Fibroblast of the aortic adventitia (primary cell): ENCODE measurements around the gene GLP1R. TPM values are rescaled to one million over a fixed set of nuclear protein-coding genes. Genes with fewer than 3 reads are reported as not detected.

ENCODE experiments used
- DNase-seq: peaks from one replicate; pipeline ENCODE4 v3.0.0-alpha.2; 2010; ENCODE audit warnings: low read depth
- H3K4me3 ChIP-seq: 2 replicates; pipeline ENCODE4 v1.5.1; 2011; ENCODE audit warnings: low read depth, mild to moderate bottlenecking, control low read depth, low read length, moderate library complexity
- total RNA-seq: library from RNA; depleted of rRNA; stranded (reverse); fragments of >200 nt; gene quantifications from 2 replicates; pipeline ENCODE4 v1.2.3, GENCODE V29; 2012; ENCODE audit warnings: low replicate concordance
- TF ChIP-seq, protein P1 (sequence below): IDR thresholded peaks from 2 replicates; pipeline ENCODE4 v1.5.1; 2011; ENCODE audit warnings: mild to moderate bottlenecking, low read length, control low read depth, inconsistent platforms; ENCODE audit not compliant: insufficient read depth

The GLP1R gene
- total RNA-seq, 1 donor, result not detected

DNA sequence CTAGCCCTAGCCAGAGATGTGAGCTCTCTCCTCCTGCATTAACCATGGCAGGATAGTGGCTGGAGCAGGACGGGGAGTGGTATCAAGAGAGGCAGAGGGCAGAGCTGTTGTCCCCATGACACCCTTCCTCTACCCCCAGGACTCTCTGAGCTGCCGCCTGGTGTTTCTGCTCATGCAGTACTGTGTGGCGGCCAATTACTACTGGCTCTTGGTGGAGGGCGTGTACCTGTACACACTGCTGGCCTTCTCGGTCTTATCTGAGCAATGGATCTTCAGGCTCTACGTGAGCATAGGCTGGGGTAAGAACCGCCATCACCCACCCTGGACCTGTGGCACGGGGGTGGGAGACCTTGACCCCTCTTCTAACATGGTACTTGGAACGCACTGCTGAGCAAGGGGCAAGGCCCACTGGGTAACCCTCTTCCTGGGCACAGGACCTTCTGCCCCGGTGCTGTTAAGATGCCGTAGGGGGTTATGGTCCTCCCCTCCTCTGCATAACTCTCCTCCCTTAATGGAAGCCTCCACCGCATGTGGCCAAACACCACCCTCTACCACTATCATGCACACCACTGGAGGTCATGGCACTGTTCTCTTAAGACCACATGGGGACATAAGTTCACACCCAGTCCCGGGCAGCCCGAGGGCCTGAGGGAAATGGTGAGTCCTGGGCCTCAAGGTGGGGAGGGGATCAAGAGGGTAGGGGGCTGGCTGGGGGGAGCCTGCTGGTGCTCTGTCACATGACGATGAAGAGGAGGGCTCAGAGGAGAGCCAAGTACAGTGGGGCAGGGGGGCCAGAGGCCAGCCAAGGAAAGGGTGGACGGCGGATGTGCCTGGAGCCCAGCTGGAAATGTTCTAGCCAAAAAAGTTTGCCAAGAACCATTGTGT is 25.1 kb downstream of the GLP1R start:
- DNase-seq, result no peak
- H3K4me3 ChIP-seq, result no peak overlapping the region
- TF ChIP-seq, protein P1, sequence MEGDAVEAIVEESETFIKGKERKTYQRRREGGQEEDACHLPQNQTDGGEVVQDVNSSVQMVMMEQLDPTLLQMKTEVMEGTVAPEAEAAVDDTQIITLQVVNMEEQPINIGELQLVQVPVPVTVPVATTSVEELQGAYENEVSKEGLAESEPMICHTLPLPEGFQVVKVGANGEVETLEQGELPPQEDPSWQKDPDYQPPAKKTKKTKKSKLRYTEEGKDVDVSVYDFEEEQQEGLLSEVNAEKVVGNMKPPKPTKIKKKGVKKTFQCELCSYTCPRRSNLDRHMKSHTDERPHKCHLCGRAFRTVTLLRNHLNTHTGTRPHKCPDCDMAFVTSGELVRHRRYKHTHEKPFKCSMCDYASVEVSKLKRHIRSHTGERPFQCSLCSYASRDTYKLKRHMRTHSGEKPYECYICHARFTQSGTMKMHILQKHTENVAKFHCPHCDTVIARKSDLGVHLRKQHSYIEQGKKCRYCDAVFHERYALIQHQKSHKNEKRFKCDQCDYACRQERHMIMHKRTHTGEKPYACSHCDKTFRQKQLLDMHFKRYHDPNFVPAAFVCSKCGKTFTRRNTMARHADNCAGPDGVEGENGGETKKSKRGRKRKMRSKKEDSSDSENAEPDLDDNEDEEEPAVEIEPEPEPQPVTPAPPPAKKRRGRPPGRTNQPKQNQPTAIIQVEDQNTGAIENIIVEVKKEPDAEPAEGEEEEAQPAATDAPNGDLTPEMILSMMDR, result no peak

DNA sequence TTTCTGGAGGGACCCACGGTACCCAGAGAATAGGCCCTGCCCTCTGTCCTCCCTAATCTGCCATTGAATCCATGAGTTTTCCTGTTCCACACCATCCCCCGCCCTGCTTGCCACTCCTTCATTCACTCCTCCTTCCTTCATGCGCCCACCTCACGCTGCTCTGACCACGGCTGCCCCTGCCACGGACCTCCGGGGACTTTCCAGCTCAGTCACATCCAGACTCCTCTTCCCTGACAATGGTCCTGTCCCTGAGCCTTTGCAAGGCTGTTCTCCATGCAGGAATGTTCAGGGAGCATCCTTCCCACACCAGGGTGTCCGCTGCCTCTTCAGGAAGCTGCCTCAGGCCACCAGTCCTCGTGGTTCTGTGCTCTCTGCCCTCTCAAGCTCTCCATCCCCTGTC is 25.9 kb downstream of the GLP1R start:
- TF ChIP-seq, protein P1, result no peak
- DNase-seq, result no peak
- H3K4me3 ChIP-seq, result no peak overlapping the region

DNA sequence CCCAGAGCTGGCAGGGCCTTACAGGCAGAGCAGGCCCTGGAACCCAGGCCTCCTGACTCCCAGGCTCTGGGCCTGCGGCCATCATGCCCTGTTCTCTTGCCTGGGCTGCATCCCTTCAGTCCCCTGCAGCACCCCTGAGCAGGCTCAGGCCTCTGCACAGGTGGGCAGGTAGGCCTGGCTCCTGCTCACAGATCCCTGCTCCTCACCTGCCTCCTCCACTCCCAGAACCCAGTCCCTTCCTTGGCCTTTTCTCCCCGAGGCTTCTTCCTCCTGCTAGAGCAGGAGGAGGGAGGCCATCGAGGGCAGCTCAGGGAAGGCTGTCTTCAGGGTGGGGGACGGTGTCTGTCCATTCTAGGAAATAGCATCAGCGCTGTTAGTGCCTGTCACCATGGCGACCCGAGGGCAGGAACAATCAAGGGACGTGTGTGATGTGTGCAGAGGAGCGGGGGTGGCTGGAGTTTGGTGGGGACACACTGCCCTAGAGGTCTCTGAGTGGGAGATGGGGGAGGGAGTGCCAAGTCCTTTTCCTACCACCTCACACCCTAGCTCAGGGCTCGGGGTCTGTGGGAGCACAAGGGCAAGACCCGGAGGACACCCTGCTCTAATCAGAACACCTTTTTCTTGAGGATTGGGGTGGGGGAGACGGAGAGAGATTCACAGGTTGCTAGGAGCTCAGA is 26.6 kb downstream of the GLP1R start:
- no peak for DNase-seq
- H3K4me3 ChIP-seq, result no peak overlapping the region
- TF ChIP-seq, protein P1, result no peak

DNA sequence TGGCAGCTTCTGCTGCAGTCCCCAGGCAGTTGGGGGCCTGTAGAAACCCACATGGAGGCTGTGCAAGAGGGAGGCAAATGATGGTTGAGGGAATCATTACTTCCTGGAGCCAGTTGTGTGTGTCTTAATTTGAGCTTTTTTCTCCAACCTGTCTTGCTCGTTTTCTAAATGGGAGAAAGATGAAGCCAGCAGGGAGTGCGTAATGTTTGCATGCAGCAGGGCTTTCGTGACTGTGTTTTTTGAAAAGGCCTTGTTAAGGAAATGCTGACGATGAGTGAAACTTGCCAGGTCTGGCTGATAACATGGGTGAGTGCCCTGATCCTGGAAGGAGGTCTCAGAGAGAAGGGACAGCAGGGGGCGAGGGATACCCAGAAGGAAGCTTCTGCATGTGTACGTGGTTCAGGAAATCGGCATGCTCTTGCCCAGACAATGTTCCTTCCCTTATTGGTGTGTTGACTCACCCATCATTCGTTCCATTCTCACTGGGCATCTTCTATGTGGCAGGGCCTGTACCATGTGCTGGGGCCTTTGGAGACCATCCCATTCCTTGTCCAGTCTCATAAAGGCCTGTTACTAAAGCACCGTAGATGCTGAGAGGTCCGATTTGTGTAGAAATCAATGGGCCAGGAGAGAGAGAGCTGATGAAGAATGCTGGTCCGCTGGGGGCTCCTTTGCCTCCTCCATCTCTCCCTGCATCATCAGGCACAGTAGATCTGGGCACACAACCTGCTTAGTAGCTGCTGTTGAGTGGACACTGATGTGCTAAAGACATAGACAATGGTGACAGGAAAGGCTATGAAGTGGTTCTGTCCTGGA is 27.4 kb downstream of the GLP1R start:
- no peak for DNase-seq
- TF ChIP-seq, protein P1, result no peak
- H3K4me3 ChIP-seq, result no peak overlapping the region

DNA sequence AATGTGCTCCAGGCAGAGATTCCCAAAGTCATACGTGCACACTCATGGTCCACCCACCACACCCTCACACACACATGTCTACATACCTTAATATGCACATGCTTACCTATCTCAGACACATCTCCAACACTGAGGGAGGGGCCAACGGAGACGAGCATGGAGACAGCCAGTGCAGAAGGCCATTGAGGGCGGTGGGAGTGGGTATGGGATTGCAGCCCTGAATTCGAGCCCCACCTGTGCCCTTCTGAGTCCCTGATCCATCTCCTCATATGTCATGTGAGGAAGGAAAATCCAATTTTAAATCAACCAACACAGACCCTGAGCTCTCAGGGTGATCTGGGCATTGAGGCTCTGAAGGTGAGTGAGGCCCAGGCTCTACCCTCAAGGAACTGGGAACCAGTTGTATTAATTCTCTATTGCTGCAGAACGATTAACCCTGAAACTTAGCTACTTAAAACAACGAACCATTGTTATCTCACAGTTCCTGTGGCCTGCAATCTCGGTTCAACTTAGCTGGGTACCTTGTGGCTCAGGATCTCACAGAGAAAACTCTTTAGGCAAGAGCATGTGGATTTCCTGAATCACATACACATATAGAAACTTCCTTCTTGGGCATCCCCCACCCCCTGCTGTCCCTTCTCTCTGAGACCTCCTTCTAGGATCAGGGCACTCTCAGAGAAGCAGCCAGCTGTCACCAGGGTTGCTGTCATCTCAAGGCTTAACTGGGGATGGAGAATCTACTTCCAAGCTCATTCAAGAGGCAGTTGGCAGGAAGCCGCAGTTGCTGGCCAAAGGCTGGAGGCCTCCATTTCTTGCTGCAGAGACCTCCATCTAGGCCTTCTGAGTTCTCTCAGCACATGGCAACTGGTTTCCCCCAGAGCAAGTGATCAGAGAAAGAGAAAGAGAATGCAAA is 28.3 kb downstream of the GLP1R start:
- H3K4me3 ChIP-seq, result no peak overlapping the region
- no peak for DNase-seq
- TF ChIP-seq, protein P1, result no peak
